ENCODE measurements around the gene EHHADH. TPM values are rescaled to one million over a fixed set of nuclear protein-coding genes. Genes with fewer than 3 reads are reported as not detected.
"Not testable (repeated sequence)": the region's sequence is repeated elsewhere in the genome, so short reads cannot be mapped to it uniquely, and the experiment has no call there.

EHHADH gene
- total RNA-seq: 5.9 and 9.0 TPM in 2 replicates

DNA sequence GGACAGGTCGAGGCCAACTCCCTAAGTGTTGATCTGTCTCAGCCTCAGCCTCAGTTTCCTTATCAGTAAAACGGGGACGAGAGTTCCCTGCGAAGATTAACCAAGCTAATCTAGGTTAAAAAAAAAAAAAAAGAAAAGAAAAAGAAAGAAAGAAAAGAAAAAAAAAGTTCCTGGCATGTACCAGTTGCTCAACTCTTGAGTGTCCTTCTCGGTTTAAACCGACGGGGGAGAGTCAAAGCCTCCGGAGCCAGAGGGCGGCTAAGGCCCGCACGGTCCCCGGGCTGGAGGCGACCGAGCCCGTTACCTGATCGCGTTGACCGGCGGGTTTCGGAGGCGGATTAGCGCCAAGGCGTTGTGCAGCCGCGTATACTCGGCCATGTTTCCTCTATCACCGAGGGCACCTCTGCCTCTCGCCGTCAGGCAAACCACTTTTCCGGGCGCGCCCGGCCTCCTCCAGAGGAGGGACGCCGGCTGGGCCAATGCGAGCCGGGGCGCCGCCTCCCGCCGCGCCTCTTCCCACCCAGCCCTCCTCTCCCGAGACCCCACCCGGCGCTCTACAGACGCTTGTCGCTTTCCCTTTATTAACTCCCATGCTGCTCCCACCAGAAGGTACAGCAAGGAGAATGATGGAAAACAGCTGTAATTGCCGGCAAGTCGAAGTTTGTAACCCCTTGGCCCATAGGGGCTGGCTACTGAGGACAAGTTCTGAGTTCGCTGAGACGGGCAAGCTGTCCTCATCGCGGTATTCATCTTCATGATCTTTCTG lies at the start of gene EHHADH:
TSS of gene EHHADH (minus strand) at position 405 of the 766 bp plus-strand sequence. CDS start at position 378, 27 bp downstream.
- no peak for DNase-seq (ENCODE audit: low read depth)
- TF ChIP-seq, protein P1, sequence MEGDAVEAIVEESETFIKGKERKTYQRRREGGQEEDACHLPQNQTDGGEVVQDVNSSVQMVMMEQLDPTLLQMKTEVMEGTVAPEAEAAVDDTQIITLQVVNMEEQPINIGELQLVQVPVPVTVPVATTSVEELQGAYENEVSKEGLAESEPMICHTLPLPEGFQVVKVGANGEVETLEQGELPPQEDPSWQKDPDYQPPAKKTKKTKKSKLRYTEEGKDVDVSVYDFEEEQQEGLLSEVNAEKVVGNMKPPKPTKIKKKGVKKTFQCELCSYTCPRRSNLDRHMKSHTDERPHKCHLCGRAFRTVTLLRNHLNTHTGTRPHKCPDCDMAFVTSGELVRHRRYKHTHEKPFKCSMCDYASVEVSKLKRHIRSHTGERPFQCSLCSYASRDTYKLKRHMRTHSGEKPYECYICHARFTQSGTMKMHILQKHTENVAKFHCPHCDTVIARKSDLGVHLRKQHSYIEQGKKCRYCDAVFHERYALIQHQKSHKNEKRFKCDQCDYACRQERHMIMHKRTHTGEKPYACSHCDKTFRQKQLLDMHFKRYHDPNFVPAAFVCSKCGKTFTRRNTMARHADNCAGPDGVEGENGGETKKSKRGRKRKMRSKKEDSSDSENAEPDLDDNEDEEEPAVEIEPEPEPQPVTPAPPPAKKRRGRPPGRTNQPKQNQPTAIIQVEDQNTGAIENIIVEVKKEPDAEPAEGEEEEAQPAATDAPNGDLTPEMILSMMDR (IDR thresholded peaks at IDR 0.05; ENCODE audit: insufficient read depth, low read length, poor library complexity, severe bottlenecking): no peak
- H3K36me3 ChIP-seq (ENCODE audit: control insufficient read depth, insufficient read depth, low read length): no peaks in the 10 kb centered on the region
- H3K27me3 ChIP-seq (ENCODE audit: control insufficient read depth, insufficient read depth, low read length): no peaks in the 10 kb centered on the region
- H3K4me3 ChIP-seq (ENCODE audit: low read depth, low read length): peak within 1 kb of the TSS; percentile 64

DNA sequence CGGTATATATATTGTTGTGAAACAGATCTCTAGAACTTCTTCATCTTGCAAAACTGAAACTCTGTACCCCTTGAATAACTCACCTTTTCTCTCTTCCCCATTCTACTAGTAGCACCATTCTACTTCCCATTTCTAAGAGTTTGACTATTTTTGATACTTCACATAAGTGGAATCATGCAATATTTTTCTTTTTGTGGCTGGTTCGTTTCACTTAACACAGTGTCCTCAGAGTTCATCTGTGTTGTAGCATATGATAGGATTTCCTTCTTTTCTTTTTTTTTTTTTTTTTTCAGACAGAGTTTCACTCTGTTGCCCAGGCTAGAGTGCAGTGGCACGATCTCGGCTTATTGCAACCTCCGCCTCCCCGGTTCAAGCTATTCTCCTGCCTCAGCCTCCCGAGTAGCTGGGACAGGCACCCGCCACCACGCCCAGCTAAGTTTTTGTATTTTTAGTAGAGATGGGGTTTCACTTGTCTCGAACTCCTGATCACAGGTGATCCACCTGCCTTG lies 46.1 kb upstream of the EHHADH start:
- not testable (repeated sequence) for H3K4me3 ChIP-seq (ENCODE audit: low read depth, low read length); DNase-seq (ENCODE audit: low read depth); H3K36me3 ChIP-seq (ENCODE audit: control insufficient read depth, insufficient read depth, low read length); H3K27me3 ChIP-seq (ENCODE audit: control insufficient read depth, insufficient read depth, low read length)

DNA sequence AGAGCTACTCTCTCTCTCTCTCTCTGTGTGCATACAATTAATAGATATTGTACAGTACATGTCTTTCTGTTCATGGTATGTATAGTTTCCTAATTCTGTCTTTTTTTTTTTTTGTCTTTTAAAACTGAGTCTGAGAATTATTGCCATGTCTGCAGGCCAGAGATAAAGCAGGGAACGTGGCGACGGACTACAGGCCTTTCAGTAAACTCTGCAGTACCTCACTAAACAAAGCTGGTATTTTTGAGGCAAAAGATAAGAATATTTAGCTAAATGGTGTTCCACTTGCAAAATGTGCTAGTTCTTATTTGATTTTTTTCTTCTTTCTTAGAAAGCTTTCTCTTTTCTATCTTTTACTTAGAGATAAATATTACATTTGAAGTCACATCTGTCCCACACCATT lies 44.0 kb upstream of the EHHADH start:
- H3K4me3 ChIP-seq (ENCODE audit: low read depth, low read length): no peak overlapping the region
- no peaks in the 10 kb centered on the region for H3K36me3 ChIP-seq (ENCODE audit: control insufficient read depth, insufficient read depth, low read length)
- no peak for DNase-seq (ENCODE audit: low read depth)
- H3K27me3 ChIP-seq (ENCODE audit: control insufficient read depth, insufficient read depth, low read length): no peaks in the 10 kb centered on the region
- TF ChIP-seq, protein P1 (IDR thresholded peaks at IDR 0.05; ENCODE audit: insufficient read depth, low read length, poor library complexity, severe bottlenecking): no peak

DNA sequence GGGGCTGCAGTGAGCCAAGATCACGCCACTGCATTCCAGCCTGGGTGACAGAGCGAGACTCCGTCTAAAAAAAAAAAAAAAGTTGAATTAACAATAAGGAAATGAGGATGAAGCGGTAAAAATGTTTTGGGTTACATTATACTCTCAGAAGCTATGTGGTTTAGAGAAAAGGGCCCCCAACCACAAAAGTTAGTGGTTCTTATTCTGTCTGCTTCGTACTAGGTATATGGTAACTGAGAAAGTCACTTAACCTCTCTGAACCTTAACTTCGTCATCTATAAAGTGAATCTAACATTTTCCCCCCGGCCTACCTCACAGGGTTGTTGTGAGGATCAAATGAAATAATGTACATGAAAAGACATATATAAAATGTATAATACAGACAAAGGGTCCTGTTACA lies 38.4 kb upstream of the EHHADH start:
- Histone ChIP-seq H3K27me3 (ENCODE audit: control insufficient read depth, insufficient read depth, low read length) (no peaks in the 10 kb centered on the region), H3K36me3 (ENCODE audit: control insufficient read depth, insufficient read depth, low read length) (no peaks in the 10 kb centered on the region), H3K4me3 (ENCODE audit: low read depth, low read length) (no peak overlapping the region)
- TF ChIP-seq, protein P1 (IDR thresholded peaks at IDR 0.05; ENCODE audit: insufficient read depth, low read length, poor library complexity, severe bottlenecking): no peak
- DNase-seq (ENCODE audit: low read depth): no peak

DNA sequence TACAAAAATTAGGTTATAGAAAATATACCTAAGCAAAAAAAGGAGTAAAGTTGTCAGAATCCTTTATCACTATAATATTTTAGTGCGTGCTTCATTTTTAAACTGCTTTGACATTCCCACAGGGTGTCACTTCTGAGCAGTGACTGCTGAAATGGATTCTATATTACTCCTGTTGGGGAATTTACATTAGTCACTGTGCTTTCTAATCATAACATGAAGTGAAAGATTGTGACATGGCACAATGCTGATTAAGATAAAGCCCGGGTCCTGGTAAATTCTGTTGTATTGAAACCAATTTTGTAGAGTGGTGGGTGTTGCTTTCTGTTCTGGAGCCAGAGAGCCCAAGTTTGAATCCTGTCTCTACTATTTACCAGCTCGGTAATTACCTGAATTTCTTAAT lies 36.4 kb upstream of the EHHADH start:
- Histone ChIP-seq H3K27me3 (ENCODE audit: control insufficient read depth, insufficient read depth, low read length) (no peaks in the 10 kb centered on the region), H3K4me3 (ENCODE audit: low read depth, low read length) (no peak overlapping the region), H3K36me3 (ENCODE audit: control insufficient read depth, insufficient read depth, low read length) (peaks cover 1% of the 10 kb centered on the region)
- TF ChIP-seq, protein P1 (IDR thresholded peaks at IDR 0.05; ENCODE audit: insufficient read depth, low read length, poor library complexity, severe bottlenecking): no peak
- DNase-seq (ENCODE audit: low read depth): no peak

DNA sequence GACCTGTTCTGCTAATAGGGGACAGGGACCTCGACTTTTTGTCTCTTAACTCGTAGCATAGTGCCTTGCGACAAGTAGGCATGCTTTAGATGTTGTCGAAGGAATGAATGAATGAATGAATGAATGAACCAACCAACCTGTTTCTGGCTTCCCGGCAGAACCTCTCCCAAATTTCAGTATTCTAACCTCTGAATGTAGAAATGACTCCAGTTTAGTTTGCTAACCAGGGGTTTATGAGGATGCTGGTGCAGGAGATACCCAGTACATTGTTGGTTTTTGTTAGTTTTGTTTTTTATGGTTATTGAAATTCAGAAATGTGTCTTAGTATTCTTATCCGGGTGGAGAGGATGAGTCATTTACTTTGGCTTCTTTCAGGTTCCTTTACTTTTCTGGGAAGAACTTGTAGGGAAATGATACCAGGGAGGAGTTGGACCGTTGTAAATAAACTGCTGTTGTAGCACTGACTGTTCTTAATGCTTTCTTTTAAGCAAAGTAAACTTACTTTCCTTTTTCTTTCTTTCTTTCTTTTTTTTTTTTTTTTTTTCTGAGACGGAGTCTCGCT lies 29.6 kb upstream of the EHHADH start:
- Histone ChIP-seq H3K4me3 (ENCODE audit: low read depth, low read length) (peak overlapping the region; percentile 57), H3K36me3 (ENCODE audit: control insufficient read depth, insufficient read depth, low read length) (peaks cover 1% of the 10 kb centered on the region), H3K27me3 (ENCODE audit: control insufficient read depth, insufficient read depth, low read length) (no peaks in the 10 kb centered on the region)
- DNase-seq (ENCODE audit: low read depth): no peak
- TF ChIP-seq, protein P1 (IDR thresholded peaks at IDR 0.05; ENCODE audit: insufficient read depth, low read length, poor library complexity, severe bottlenecking): no peak

Data from kidney epithelial cell (primary cell).